K562 (cell line): Measurements from ENCODE around the gene WDR70. TPM values are rescaled to one million over a fixed set of nuclear protein-coding genes. Genes with fewer than 3 reads are reported as not detected.

ENCODE experiments used
- ARNT ChIP-seq, 2 experiments: fragments of 450-650 bp; IDR thresholded peaks; 2 replicates each; pipeline ENCODE4 v1.6.1; 2016; ENCODE audit warnings: mild to moderate bottlenecking in 1 of 2
- CEBPG ChIP-seq, 3 experiments: fragments of 200-800 bp in 1 of 3; sonication (Bioruptor generic) in 1 of 3; sonication (generic) in 1 of 3; formaldehyde crosslinking in 1 of 3; IDR thresholded peaks in 2 of 3; conservative IDR thresholded peaks in 1 of 3; 2 replicates each; pipeline versions ENCODE4 v1.6.1 to v1.8.0; 2016 to 2022; ENCODE audit warnings: missing compliant biosample characterization in 2 of 3, missing genetic modification characterization in 2 of 3, mild to moderate bottlenecking in 1 of 3, missing genetic modification reagents in 1 of 3
- FIP1L1 ChIP-seq: fragments of 200-400 bp; formaldehyde crosslinking; IDR thresholded peaks from 2 replicates; pipeline ENCODE4 v1.6.1; 2018; ENCODE audit warnings: mild to moderate bottlenecking, low read depth, low read length; ENCODE audit not compliant: poor library complexity, severe bottlenecking
- FOXJ2 ChIP-seq: fragments of 200-800 bp; sonication (Bioruptor generic); IDR thresholded peaks from 2 replicates; pipeline ENCODE4 v1.6.1; 2016; ENCODE audit warnings: missing genetic modification characterization, missing compliant biosample characterization
- GABPA ChIP-seq: fragments of 200-800 bp; sonication (Bioruptor generic); conservative IDR thresholded peaks from 2 replicates; pipeline ENCODE4 v1.6.1; 2016; ENCODE audit warnings: low read depth, missing genetic modification characterization, missing compliant biosample characterization
- IFI16 ChIP-seq: fragments of 250-450 bp; sonication (Bioruptor Pico); IDR thresholded peaks from 2 replicates; pipeline ENCODE4 v2.1.2; 2022; ENCODE audit warnings: mild to moderate bottlenecking, inconsistent platforms
- KLF13 ChIP-seq: fragments of 450-650 bp; IDR thresholded peaks from 2 replicates; pipeline ENCODE4 v1.6.1; 2016; ENCODE audit warnings: missing genetic modification characterization, low read depth, mild to moderate bottlenecking, missing compliant biosample characterization, moderate library complexity, borderline replicate concordance
- MBD2 ChIP-seq: sonication (generic); IDR thresholded peaks from 2 replicates; pipeline ENCODE4 v1.6.1; 2016; ENCODE audit warnings: low read depth, borderline replicate concordance
- MECOM ChIP-seq: fragments of 250-450 bp; sonication (Bioruptor Pico); IDR thresholded peaks from 2 replicates; pipeline ENCODE4 v1.8.0; 2022; ENCODE audit warnings: inconsistent platforms
- NFIX ChIP-seq: fragments of 250-450 bp; sonication (Bioruptor Pico); IDR thresholded peaks from 2 replicates; pipeline ENCODE4 v1.4.0; 2020; ENCODE audit warnings: low read depth, mild to moderate bottlenecking, moderate library complexity
- POLR2G ChIP-seq: fragments of 200-400 bp; formaldehyde crosslinking; IDR thresholded peaks from 2 replicates; pipeline ENCODE4 v1.6.1; 2017; ENCODE audit warnings: low read depth, mild to moderate bottlenecking, antibody characterized with exemption, low read length, moderate library complexity
- PRMT5 ChIP-seq: sonication (generic); formaldehyde crosslinking; IDR thresholded peaks from 2 replicates; pipeline ENCODE4 v1.5.0; 2020; ENCODE audit warnings: missing genetic modification reagents
- PURB ChIP-seq: sonication (generic); formaldehyde crosslinking; IDR thresholded peaks from 2 replicates; pipeline ENCODE4 v1.9.0; 2021; ENCODE audit warnings: low read depth, mild to moderate bottlenecking, missing genetic modification reagents
- SMARCC2 ChIP-seq: fragments of 450-650 bp; IDR thresholded peaks from 2 replicates; pipeline ENCODE4 v1.6.1; 2017; ENCODE audit warnings: antibody characterized with exemption, moderate library complexity, mild to moderate bottlenecking, low read depth
- THRA ChIP-seq: fragments of 450-650 bp; IDR thresholded peaks from 2 replicates; pipeline ENCODE4 v1.6.1; 2017; ENCODE audit warnings: mild to moderate bottlenecking, moderate library complexity
- ZKSCAN1 ChIP-seq: fragments of 150-350 bp; IDR thresholded peaks from 2 replicates; pipeline ENCODE4 v1.6.1; 2016; ENCODE audit warnings: low read depth, low read length
- ZKSCAN3 ChIP-seq: fragments of 250-450 bp; sonication (Bioruptor Pico); IDR thresholded peaks from 2 replicates; pipeline ENCODE4 v1.4.0; 2020
- ZNF282 ChIP-seq: sonication (generic); formaldehyde crosslinking; IDR thresholded peaks from 2 replicates; pipeline ENCODE4 v1.8.1; 2023; ENCODE audit warnings: missing genetic modification reagents
- ZNF41 ChIP-seq: fragments of 250-450 bp; sonication (Bioruptor Pico); conservative IDR thresholded peaks from 2 replicates; pipeline ENCODE4 v1.4.0; 2020; ENCODE audit warnings: mild to moderate bottlenecking
- ZNF551 ChIP-seq: fragments of 250-450 bp; sonication (Bioruptor Pico); IDR thresholded peaks from 2 replicates; pipeline ENCODE4 v1.5.0; 2021; ENCODE audit warnings: mild to moderate bottlenecking, moderate library complexity
- ZNF655 ChIP-seq: fragments of 250-450 bp; sonication (Bioruptor Pico); IDR thresholded peaks from 2 replicates; pipeline ENCODE4 v1.5.0; 2021
- ZNF830 ChIP-seq: fragments of 250-450 bp; sonication (Bioruptor Pico); IDR thresholded peaks from 2 replicates; pipeline ENCODE4 v1.5.0; 2021; ENCODE audit warnings: mild to moderate bottlenecking
- polyA plus RNA-seq, 8 experiments: library from polyadenylated mRNA; depleted of rRNA in 4 of 8; stranded (reverse) in 5 of 8; unstranded in 3 of 8; fragments of >200 nt; fragmentation: Nextera tagmentation in 2 of 8; fragmentation: Illumina TruSeq in 1 of 8; extraction: Ambion mirVana in 2 of 8; extraction: Trizol in 1 of 8; gene quantifications; 2 replicates each; pipeline versions ENCODE4 v1.2.1 to v1.2.3, GENCODE V29; 2011 to 2014; ENCODE audit warnings: inconsistent platforms in 1 of 8, missing spikeins in 1 of 8
- total RNA-seq, 7 experiments: library from RNA; depleted of rRNA in 6 of 7; stranded (reverse); fragments of >200 nt in 6 of 7; fragmentation: Illumina TruSeq in 2 of 7; extraction: Trizol in 2 of 7; gene quantifications; 2 replicates each; pipeline versions ENCODE4 v1.2.1 to v1.2.3, GENCODE V29; 2011 to 2021; ENCODE audit warnings: low replicate concordance in 1 of 7
- TF ChIP-seq, protein P1 (sequence below): fragments of 250-450 bp; sonication (Bioruptor Pico); IDR thresholded peaks from 2 replicates; pipeline ENCODE4 v1.8.0; 2022; ENCODE audit warnings: inconsistent platforms, mild to moderate bottlenecking, moderate library complexity, borderline replicate concordance

WDR70 gene
- total and polyA plus RNA-seq, 9 of the 15 experiments (the other 6 are each of a cell fraction or from before 2014, with no cell fraction given): 16.8 to 46.6 (median 38.8) TPM

GRCh38 chr5:37370864-37371726, 8.0 kb upstream of the WDR70 start, which contains the start of gene NUP155 (continued):
- TF ChIP-seq ZKSCAN1: peak; percentile 52; the same call in 1 of the 2 replicates
- TF ChIP-seq FIP1L1: no peak
- no peak for TF ChIP-seq FOXJ2 (tag)
- TF ChIP-seq POLR2G: peak; percentile 95
- peak; percentile 49; the same call in 1 of the 2 replicates for TF ChIP-seq SMARCC2
- peak; percentile 97 for TF ChIP-seq GABPA (tag)
- TF ChIP-seq, protein P1, sequence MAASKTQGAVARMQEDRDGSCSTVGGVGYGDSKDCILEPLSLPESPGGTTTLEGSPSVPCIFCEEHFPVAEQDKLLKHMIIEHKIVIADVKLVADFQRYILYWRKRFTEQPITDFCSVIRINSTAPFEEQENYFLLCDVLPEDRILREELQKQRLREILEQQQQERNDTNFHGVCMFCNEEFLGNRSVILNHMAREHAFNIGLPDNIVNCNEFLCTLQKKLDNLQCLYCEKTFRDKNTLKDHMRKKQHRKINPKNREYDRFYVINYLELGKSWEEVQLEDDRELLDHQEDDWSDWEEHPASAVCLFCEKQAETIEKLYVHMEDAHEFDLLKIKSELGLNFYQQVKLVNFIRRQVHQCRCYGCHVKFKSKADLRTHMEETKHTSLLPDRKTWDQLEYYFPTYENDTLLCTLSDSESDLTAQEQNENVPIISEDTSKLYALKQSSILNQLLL: no peak
- TF ChIP-seq PURB (CRISPR knock-in tag): no peak
- TF ChIP-seq ZKSCAN3 (CRISPR knock-in tag): no peak
- TF ChIP-seq NFIX: no peak
- TF ChIP-seq IFI16 (CRISPR knock-in tag): no peak
- no peak for TF ChIP-seq ZNF41
- TF ChIP-seq CEBPG (CRISPR knock-in tag; IDR thresholded peaks at IDR 0.05): no peak
- no peak for TF ChIP-seq CEBPG (tag; conservative IDR thresholded peaks at IDR 0.05 in 1 of 2, IDR thresholded peaks at IDR 0.05 in 1 of 2)
- TF ChIP-seq ZNF655: no peak
- TF ChIP-seq ZNF282 (CRISPR knock-in tag): no peak
- TF ChIP-seq PRMT5 (CRISPR knock-in tag): no peak
- TF ChIP-seq ZNF551 (CRISPR knock-in tag): no peak
- TF ChIP-seq MBD2: peak; percentile 61
- TF ChIP-seq ARNT (IDR thresholded peaks at IDR 0.05): peak; percentile 96 to 99
- 0 out of 2 replicates have a peak, but pooled peaks have one; percentile 28 for TF ChIP-seq ZNF830
- no peak for TF ChIP-seq MECOM
- TF ChIP-seq KLF13: peak; percentile 75; the same call in 1 of the 2 replicates
- no peak for TF ChIP-seq THRA
